ENCODE measurements around the gene PCF11. TPM values are rescaled to one million over a fixed set of nuclear protein-coding genes. Genes with fewer than 3 reads are reported as not detected.

The PCF11 gene
- total RNA-seq, 2 experiments from 2014 or later: 49.6 to 51.9 TPM

GRCh38 chr11:83222499-83222898 lies 65.6 kb downstream of the PCF11 start:
- CTCF ChIA-PET: no interaction called here
- POLR2A ChIA-PET: no interaction called here

GRCh38 chr11:83223457-83223856 lies 66.5 kb downstream of the PCF11 start:
- CTCF ChIA-PET: no interaction called here
- POLR2A ChIA-PET: no interaction called here

- ChIA-PET CTCF (no interaction called here), POLR2A (no interaction called here)
Measured at GRCh38 chr11:83235825-83236224, 78.9 kb downstream of the PCF11 start.

Other genes with a start within 250 kb of the PCF11 start
- 10 to 100 TPM; 12.9 to 14.3 TPM for gene RAB30, start 85.2 kb upstream of the PCF11 start, total RNA-seq
- gene ANKRD42, start 36.6 kb downstream of the PCF11 start, total RNA-seq: 1 to 10 TPM; 8.9 to 9.0 TPM
- 10 to 100 TPM; 29.1 to 32.0 TPM for gene CCDC90B, start 129.2 kb downstream of the PCF11 start, total RNA-seq

Data from activated CD8-positive, alpha-beta memory T cell treated with anti-CD3 and anti-CD28 coated beads for 36 hours (primary cell).